Inflammatory macrophage (primary cell): ENCODE data around the gene AATK.
"Not testable (repeated sequence)": the region's sequence is repeated elsewhere in the genome, so short reads cannot be mapped to it uniquely, and the experiment has no call there.

ENCODE experiments used
- DNase-seq, 2 donors: peaks; one replicate each; pipeline ENCODE4 v3.0.0-alpha.2; 2020 to 2022

The AATK gene

GRCh38 chr17:81090361-81091136 lies 75.5 kb downstream of the AATK start:
- peak; percentile 91 for DNase-seq

GRCh38 chr17:81086789-81087551 lies 79.1 kb downstream of the AATK start:
- DNase-seq, result no peak

GRCh38 chr17:81085420-81085911 lies 80.6 kb downstream of the AATK start:
- no peak for DNase-seq

GRCh38 chr17:81084680-81085419 lies 81.2 kb downstream of the AATK start:
- no peak for DNase-seq

GRCh38 chr17:81083125-81083765 lies 82.8 kb downstream of the AATK start:
- no peak for DNase-seq

- DNase-seq, result no peak
These were observed 83.6 kb downstream of the AATK start for GRCh38 chr17:81082177-81083073.

GRCh38 chr17:81081222-81082176 lies 84.5 kb downstream of the AATK start:
- no peak for DNase-seq

GRCh38 chr17:81080019-81080418 lies 86.0 kb downstream of the AATK start:
- no peak for DNase-seq

- DNase-seq, result not testable (repeated sequence)
These were observed 87.8 kb downstream of the AATK start for GRCh38 chr17:81078026-81078913.

GRCh38 chr17:81076141-81076679 lies 89.8 kb downstream of the AATK start:
- no peak for DNase-seq

- DNase-seq, result no peak
These were observed 90.7 kb downstream of the AATK start for GRCh38 chr17:81075307-81075706.

GRCh38 chr17:81074875-81075274 lies 91.1 kb downstream of the AATK start:
- no peak for DNase-seq

GRCh38 chr17:81073967-81074839 lies 91.8 kb downstream of the AATK start:
- DNase-seq, result peak in 1 of 2 donors; percentile 25

GRCh38 chr17:81071761-81072741 lies 94.0 kb downstream of the AATK start:
- no peak for DNase-seq

- DNase-seq, result no peak
These were observed 95.3 kb downstream of the AATK start for GRCh38 chr17:81070541-81071246.

- no peak for DNase-seq
These were observed 96.8 kb downstream of the AATK start for GRCh38 chr17:81069135-81069645.
